ENCODE results near the gene CBX8. TPM values are rescaled to one million over a fixed set of nuclear protein-coding genes. Genes with fewer than 3 reads are reported as not detected.

Gene CBX8
- total and polyA plus RNA-seq, 2 of the 13 experiments (the other 11 are each of a cell fraction or from before 2014, with no cell fraction given), result 0.34 to 12.6 TPM

DNA sequence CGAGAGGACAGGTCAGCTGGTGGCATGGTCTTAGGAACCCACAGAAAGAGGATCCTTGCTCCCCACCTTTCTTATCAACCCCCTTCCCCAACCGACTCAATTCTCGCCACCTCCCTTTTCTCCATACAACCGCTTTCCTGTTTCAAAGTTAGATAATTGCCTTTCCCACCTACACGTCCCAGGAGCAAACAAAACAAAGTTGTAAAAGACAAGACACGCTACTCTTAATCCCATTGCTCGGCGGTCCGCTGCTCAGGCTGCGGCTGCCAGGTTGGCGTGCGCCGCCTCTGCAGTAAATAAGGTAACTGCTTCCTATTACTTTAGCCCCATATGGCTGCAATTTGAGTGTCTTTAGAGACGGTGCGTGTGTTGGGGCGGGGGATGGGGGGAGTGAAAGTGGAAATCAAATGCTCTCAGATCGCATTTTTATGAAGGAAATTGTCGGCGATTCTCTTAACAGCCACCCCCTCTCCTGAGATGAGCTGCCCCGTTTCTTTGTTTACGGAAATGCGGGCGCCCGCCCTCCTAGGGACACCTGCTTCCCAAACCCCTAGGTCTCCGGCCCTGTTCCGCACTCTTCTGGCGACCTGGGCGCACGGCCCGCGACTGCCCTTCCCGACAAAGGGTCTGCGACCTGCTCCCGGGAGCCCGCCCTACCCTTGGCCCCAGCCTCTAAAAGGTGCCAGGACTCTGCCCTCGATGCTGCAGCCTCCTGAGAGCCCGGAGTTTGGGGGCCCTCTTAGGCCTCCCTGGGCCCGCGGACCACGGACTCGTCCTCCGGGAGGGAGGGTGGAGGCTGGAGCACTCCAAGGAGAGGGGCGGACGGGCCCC is 3.7 kb upstream of the CBX8 start (continued):
- TF ChIP-seq, protein P1, sequence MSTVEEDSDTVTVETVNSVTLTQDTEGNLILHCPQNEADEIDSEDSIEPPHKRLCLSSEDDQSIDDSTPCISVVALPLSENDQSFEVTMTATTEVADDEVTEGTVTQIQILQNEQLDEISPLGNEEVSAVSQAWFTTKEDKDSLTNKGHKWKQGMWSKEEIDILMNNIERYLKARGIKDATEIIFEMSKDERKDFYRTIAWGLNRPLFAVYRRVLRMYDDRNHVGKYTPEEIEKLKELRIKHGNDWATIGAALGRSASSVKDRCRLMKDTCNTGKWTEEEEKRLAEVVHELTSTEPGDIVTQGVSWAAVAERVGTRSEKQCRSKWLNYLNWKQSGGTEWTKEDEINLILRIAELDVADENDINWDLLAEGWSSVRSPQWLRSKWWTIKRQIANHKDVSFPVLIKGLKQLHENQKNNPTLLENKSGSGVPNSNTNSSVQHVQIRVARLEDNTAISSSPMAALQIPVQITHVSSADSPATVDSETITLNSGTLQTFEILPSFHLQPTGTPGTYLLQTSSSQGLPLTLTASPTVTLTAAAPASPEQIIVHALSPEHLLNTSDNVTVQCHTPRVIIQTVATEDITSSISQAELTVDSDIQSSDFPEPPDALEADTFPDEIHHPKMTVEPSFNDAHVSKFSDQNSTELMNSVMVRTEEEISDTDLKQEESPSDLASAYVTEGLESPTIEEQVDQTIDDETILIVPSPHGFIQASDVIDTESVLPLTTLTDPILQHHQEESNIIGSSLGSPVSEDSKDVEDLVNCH (CRISPR knock-in tag; IDR thresholded peaks at IDR 0.05), result no peak
- TF ChIP-seq, protein P2, sequence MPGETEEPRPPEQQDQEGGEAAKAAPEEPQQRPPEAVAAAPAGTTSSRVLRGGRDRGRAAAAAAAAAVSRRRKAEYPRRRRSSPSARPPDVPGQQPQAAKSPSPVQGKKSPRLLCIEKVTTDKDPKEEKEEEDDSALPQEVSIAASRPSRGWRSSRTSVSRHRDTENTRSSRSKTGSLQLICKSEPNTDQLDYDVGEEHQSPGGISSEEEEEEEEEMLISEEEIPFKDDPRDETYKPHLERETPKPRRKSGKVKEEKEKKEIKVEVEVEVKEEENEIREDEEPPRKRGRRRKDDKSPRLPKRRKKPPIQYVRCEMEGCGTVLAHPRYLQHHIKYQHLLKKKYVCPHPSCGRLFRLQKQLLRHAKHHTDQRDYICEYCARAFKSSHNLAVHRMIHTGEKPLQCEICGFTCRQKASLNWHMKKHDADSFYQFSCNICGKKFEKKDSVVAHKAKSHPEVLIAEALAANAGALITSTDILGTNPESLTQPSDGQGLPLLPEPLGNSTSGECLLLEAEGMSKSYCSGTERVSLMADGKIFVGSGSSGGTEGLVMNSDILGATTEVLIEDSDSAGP (CRISPR knock-in tag; IDR thresholded peaks at IDR 0.05; ENCODE audit: borderline replicate concordance), result peak; percentile 88; the same call in 1 of the 2 replicates
- TF ChIP-seq ZBTB42 (CRISPR knock-in tag; IDR thresholded peaks at IDR 0.05), result no peak
- TF ChIP-seq SAP130 (CRISPR knock-in tag; IDR thresholded peaks at IDR 0.05; ENCODE audit: low read depth), result peak; percentile 48; the same call in 1 of the 2 replicates
- TF ChIP-seq, protein P3, sequence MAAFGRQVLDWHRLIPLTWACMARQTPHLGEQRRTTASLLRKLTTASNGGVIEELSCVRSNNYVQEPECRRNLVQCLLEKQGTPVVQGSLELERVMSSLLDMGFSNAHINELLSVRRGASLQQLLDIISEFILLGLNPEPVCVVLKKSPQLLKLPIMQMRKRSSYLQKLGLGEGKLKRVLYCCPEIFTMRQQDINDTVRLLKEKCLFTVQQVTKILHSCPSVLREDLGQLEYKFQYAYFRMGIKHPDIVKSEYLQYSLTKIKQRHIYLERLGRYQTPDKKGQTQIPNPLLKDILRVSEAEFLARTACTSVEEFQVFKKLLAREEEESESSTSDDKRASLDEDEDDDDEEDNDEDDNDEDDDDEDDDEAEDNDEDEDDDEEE (CRISPR knock-in tag; IDR thresholded peaks at IDR 0.05), result peak; percentile 18
- TF ChIP-seq TAF1 (CRISPR knock-in tag; IDR thresholded peaks at IDR 0.05), result no peak
- TF ChIP-seq ZNF598 (CRISPR knock-in tag; IDR thresholded peaks at IDR 0.05; ENCODE audit: borderline replicate concordance), result peak; percentile 69; the same call in 1 of the 2 replicates
- peak; percentile 48 for TF ChIP-seq YY1 (IDR thresholded peaks at IDR 0.05; ENCODE audit: insufficient read depth, insufficient replicate concordance, low read depth, low read length)
- TF ChIP-seq SRSF1 (optimal IDR thresholded peaks at IDR 0.05; ENCODE audit: low read depth, low read length), result peak; percentile 27
- 0 out of 2 replicates have a peak, but pooled peaks have one; percentile 54 for TF ChIP-seq ZNF747 (CRISPR knock-in tag; IDR thresholded peaks at IDR 0.05; ENCODE audit: borderline replicate concordance)
- TF ChIP-seq, protein P4, sequence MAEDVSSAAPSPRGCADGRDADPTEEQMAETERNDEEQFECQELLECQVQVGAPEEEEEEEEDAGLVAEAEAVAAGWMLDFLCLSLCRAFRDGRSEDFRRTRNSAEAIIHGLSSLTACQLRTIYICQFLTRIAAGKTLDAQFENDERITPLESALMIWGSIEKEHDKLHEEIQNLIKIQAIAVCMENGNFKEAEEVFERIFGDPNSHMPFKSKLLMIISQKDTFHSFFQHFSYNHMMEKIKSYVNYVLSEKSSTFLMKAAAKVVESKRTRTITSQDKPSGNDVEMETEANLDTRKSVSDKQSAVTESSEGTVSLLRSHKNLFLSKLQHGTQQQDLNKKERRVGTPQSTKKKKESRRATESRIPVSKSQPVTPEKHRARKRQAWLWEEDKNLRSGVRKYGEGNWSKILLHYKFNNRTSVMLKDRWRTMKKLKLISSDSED (CRISPR knock-in tag; IDR thresholded peaks at IDR 0.05), result 0 out of 2 replicates have a peak, but pooled peaks have one; percentile 25
- no peak for TF ChIP-seq SIX1 (CRISPR knock-in tag; IDR thresholded peaks at IDR 0.05; ENCODE audit: borderline replicate concordance)
- peak; percentile 67 for TF ChIP-seq ZEB1 (IDR thresholded peaks at IDR 0.05; ENCODE audit: insufficient replicate concordance, low read depth)
- peak; percentile 50; the same call in 1 of the 2 replicates for TF ChIP-seq PHF8 (CRISPR knock-in tag; IDR thresholded peaks at IDR 0.05)
- no peak for TF ChIP-seq RNF2 (conservative IDR thresholded peaks at IDR 0.05; ENCODE audit: low read depth)
- peak; percentile 13; the same call in 1 of the 2 replicates for TF ChIP-seq EZH2 (conservative IDR thresholded peaks at IDR 0.05; ENCODE audit: low read depth, low read length)
- TF ChIP-seq PCBP1 (IDR thresholded peaks at IDR 0.05; ENCODE audit: borderline replicate concordance, low read depth, low read length), result peak; percentile 64; the same call in 1 of the 2 replicates
- TF ChIP-seq, protein P5, sequence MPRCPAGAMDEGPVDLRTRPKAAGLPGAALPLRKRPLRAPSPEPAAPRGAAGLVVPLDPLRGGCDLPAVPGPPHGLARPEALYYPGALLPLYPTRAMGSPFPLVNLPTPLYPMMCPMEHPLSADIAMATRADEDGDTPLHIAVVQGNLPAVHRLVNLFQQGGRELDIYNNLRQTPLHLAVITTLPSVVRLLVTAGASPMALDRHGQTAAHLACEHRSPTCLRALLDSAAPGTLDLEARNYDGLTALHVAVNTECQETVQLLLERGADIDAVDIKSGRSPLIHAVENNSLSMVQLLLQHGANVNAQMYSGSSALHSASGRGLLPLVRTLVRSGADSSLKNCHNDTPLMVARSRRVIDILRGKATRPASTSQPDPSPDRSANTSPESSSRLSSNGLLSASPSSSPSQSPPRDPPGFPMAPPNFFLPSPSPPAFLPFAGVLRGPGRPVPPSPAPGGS (CRISPR knock-in tag; IDR thresholded peaks at IDR 0.05), result peak; percentile 81; the same call in 1 of the 2 replicates
- TF ChIP-seq ZFX (CRISPR knock-in tag; IDR thresholded peaks at IDR 0.05; ENCODE audit: low read depth), result no peak; the same call in 1 of the 2 replicates
- TF ChIP-seq SOX13 (IDR thresholded peaks at IDR 0.05), result 0 out of 2 replicates have a peak, but pooled peaks have one; percentile 5
- no peak for TF ChIP-seq SOX13 (CRISPR knock-in tag; conservative IDR thresholded peaks at IDR 0.05 in 1 of 2, IDR thresholded peaks at IDR 0.05 in 1 of 2)

All from HepG2 (cell line).